H9 (cell line): ENCODE data around the gene PIM2. TPM values are rescaled to one million over a fixed set of nuclear protein-coding genes. Genes with fewer than 3 reads are reported as not detected.

ENCODE experiments used
- DNase-seq: peaks from one replicate; pipeline ENCODE4 v3.0.0-alpha.2; 2017
- H2AFZ ChIP-seq: one replicate; pipeline ENCODE4 v1.6.1; 2013; ENCODE audit warnings: mild to moderate bottlenecking, low read length, control low read depth, moderate library complexity
- H2AK5ac ChIP-seq: 2 replicates; pipeline ENCODE4 v1.6.1; 2013; ENCODE audit warnings: low read length, control low read depth, mixed read lengths; ENCODE audit not compliant: insufficient read length
- H2BK120ac ChIP-seq: one replicate; pipeline ENCODE4 v1.6.1; 2013; ENCODE audit warnings: low read depth, mild to moderate bottlenecking, low read length, control low read depth, inconsistent platforms; ENCODE audit not compliant: poor library complexity, severe bottlenecking
- H2BK12ac ChIP-seq: 2 replicates; pipeline ENCODE4 v1.6.1; 2013; ENCODE audit warnings: low read length, control low read depth, mixed read lengths, low read depth; ENCODE audit not compliant: insufficient read length
- H2BK15ac ChIP-seq: 2 replicates; pipeline ENCODE4 v1.6.1; 2013; ENCODE audit warnings: low read depth, low read length, control low read depth
- H2BK20ac ChIP-seq: one replicate; pipeline ENCODE4 v1.6.1; 2013; ENCODE audit warnings: low read depth, mild to moderate bottlenecking, low read length, control low read depth, inconsistent platforms; ENCODE audit not compliant: poor library complexity, severe bottlenecking
- H2BK5ac ChIP-seq: 2 replicates; pipeline ENCODE4 v1.6.1; 2013; ENCODE audit warnings: low read length, control low read depth, mixed read lengths; ENCODE audit not compliant: insufficient read length
- H3K14ac ChIP-seq: 2 replicates; pipeline ENCODE4 v1.6.1; 2013; ENCODE audit warnings: low read length, control low read depth; ENCODE audit not compliant: insufficient read depth
- H3K18ac ChIP-seq: 2 replicates; pipeline ENCODE4 v1.6.1; 2013; ENCODE audit warnings: low read depth, mild to moderate bottlenecking, mixed read lengths, low read length, control low read depth; ENCODE audit not compliant: insufficient read length
- H3K23ac ChIP-seq: 2 replicates; pipeline ENCODE4 v1.6.1; 2013; ENCODE audit warnings: low read length, control low read depth, mixed read lengths, low read depth; ENCODE audit not compliant: insufficient read length
- H3K23me2 ChIP-seq: 2 replicates; pipeline ENCODE4 v1.6.1; 2013; ENCODE audit warnings: low read depth, mild to moderate bottlenecking, mixed read lengths, low read length, control low read depth; ENCODE audit not compliant: insufficient read length, poor library complexity, severe bottlenecking
- H3K27ac ChIP-seq: 2 replicates; pipeline ENCODE4 v1.5.1; 2013; ENCODE audit warnings: low read length, control low read depth, mixed read lengths, low read depth; ENCODE audit not compliant: insufficient read length
- H3K27me3 ChIP-seq: 2 replicates; pipeline ENCODE4 v1.6.1; 2013; ENCODE audit warnings: low read length, control low read depth, inconsistent platforms; ENCODE audit not compliant: insufficient read depth
- H3K4ac ChIP-seq: 2 replicates; pipeline ENCODE4 v1.6.1; 2013; ENCODE audit warnings: low read depth, mild to moderate bottlenecking, control low read depth, inconsistent platforms, low read length, moderate library complexity
- H3K4me1 ChIP-seq: 2 replicates; pipeline ENCODE4 v1.6.1; 2013; ENCODE audit warnings: low read length, control low read depth, inconsistent platforms; ENCODE audit not compliant: insufficient read depth
- H3K4me2 ChIP-seq: 2 replicates; pipeline ENCODE4 v1.6.1; 2013; ENCODE audit warnings: low read length, control low read depth, mixed read lengths; ENCODE audit not compliant: insufficient read length, insufficient read depth
- H3K56ac ChIP-seq: 2 replicates; pipeline ENCODE4 v1.6.1; 2013; ENCODE audit warnings: low read depth, mild to moderate bottlenecking, mixed read lengths, low read length, control low read depth; ENCODE audit not compliant: insufficient read length
- H3K79me1 ChIP-seq: 2 replicates; pipeline ENCODE4 v1.6.1; 2013; ENCODE audit warnings: low read depth, mild to moderate bottlenecking, moderate library complexity, low read length, control low read depth, inconsistent platforms; ENCODE audit not compliant: insufficient read depth, poor library complexity, severe bottlenecking
- H3K79me2 ChIP-seq: 2 replicates; pipeline ENCODE4 v1.6.1; 2013; ENCODE audit warnings: low read length, control low read depth, inconsistent platforms; ENCODE audit not compliant: insufficient read depth
- H3K9ac ChIP-seq: 2 replicates; pipeline ENCODE4 v1.6.1; 2013; ENCODE audit warnings: low read length, control low read depth, mixed read lengths; ENCODE audit not compliant: insufficient read length; ENCODE audit errors: extremely low read depth
- H3K9me3 ChIP-seq: one replicate; pipeline ENCODE4 v1.6.1; 2013; ENCODE audit warnings: low read depth, low read length, inconsistent platforms; ENCODE audit not compliant: control insufficient read depth
- H3T11ph ChIP-seq: one replicate; pipeline ENCODE4 v1.6.1; 2013; ENCODE audit warnings: mild to moderate bottlenecking, low read length, control low read depth, inconsistent platforms
- H4K20me1 ChIP-seq: one replicate; pipeline ENCODE4 v1.6.1; 2013; ENCODE audit not compliant: control insufficient read depth, insufficient read length, insufficient read depth
- H4K5ac ChIP-seq: 2 replicates; pipeline ENCODE4 v1.6.1; 2013; ENCODE audit warnings: low read depth, mild to moderate bottlenecking, mixed read lengths, low read length, control low read depth; ENCODE audit not compliant: insufficient read length
- H4K8ac ChIP-seq: replicated peaks from 2 replicates; pipeline ENCODE4 v1.6.1; 2013; ENCODE audit warnings: low read length, control low read depth, mixed read lengths, low read depth; ENCODE audit not compliant: insufficient read length
- H4K91ac ChIP-seq: 2 replicates; pipeline ENCODE4 v1.6.1; 2013; ENCODE audit warnings: low read depth, mild to moderate bottlenecking, moderate library complexity, mixed read lengths, low read length, control low read depth; ENCODE audit not compliant: insufficient read length
- H3K27ac Mint-ChIP-seq, 3 experiments: 2 replicates in 2 of 3; 3 replicates in 1 of 3; pipeline ENCODE4 v1.8.0; 2020 to 2021; ENCODE audit warnings: mixed read lengths in 3 of 3, mild to moderate bottlenecking in 1 of 3, moderate library complexity in 1 of 3
- H3K27me3 Mint-ChIP-seq: 2 replicates; pipeline ENCODE4 v1.8.0; 2021; ENCODE audit warnings: low read depth, mild to moderate bottlenecking, moderate library complexity, mixed read lengths
- H3K36me3 Mint-ChIP-seq, 3 experiments: 2 replicates in 2 of 3; 3 replicates in 1 of 3; pipeline ENCODE4 v1.8.0; 2020 to 2021; ENCODE audit warnings: low read depth in 3 of 3, mixed read lengths in 3 of 3; ENCODE audit not compliant: insufficient read depth in 1 of 3
- H3K4me1 Mint-ChIP-seq, 2 experiments: 2 replicates each; pipeline ENCODE4 v1.8.0; 2020; ENCODE audit warnings: mixed read lengths in 2 of 2
- H3K4me3 Mint-ChIP-seq, 2 experiments: 2 replicates in 1 of 2; 3 replicates in 1 of 2; pipeline ENCODE4 v1.8.0; 2020 to 2021; ENCODE audit warnings: mild to moderate bottlenecking in 2 of 2, mixed read lengths in 2 of 2, moderate library complexity in 1 of 2
- H3K9me3 Mint-ChIP-seq, 2 experiments: 2 replicates in 1 of 2; 3 replicates in 1 of 2; pipeline ENCODE4 v1.8.0; 2020; ENCODE audit warnings: mild to moderate bottlenecking in 2 of 2, mixed read lengths in 2 of 2, moderate library complexity in 1 of 2
- WGBS: extraction: QIAGEN DNeasy Blood & Tissue Kit; methylation state at CpG from one replicate; pipeline ENCODE4 v1.1.7; 2013; ENCODE audit warnings: missing lambda C conversion rate, low lambda C conversion rate, mixed read lengths; ENCODE audit not compliant: insufficient read length; ENCODE audit errors: extremely low coverage; 5-methylcytosine and 5-hydroxymethylcytosine counted together
- total RNA-seq: library from RNA; stranded (reverse); gene quantifications from 2 replicates; pipeline ENCODE4 v1.2.1, GENCODE V29; 2021
- TF ChIP-seq, protein P1 (sequence below): fragments of 200-600 bp; sonication (generic); conservative IDR thresholded peaks from 3 replicates; pipeline ENCODE4 v1.8.0; 2021; ENCODE audit warnings: antibody characterized with exemption, mild to moderate bottlenecking

Gene PIM2
- total RNA-seq, 1 experiment from 2014 or later = 163 TPM

DNA sequence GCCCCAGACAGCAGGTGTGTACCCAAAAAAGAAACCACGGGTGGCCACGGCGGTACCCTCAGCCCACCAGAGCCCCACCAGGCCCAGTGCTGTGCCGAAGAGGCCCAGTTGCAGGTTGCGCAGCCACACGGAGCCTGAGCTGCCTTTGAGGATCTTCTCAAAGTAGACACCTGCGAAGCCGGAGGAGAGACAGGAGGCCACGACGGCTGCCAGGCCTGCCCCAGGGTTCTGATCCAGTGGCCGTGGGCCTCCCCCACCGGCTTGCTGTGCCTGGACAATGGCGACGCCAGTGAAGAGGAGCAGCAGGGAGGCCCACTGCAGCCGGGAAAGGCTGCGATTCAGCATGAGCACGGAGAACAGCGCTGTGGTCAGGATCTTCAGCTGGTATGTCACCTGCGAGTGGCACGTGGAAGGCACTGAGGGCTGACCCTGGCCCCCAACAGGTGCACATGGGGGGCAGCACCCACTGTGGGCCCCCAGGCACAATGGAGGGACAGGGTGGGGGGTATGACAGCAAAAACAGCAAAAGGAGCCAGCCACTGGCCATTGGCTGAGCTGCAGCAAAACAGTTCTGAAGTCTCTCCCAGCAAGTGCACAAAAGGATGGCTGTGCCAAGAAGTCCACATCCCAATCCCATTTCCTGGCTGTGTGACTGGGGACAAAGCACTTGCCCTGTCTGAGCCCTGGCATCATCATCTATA is 13.6 kb downstream of the PIM2 start:
- WGBS = no CpG with 5 or more reads among the region's 20 CpGs
- Histone ChIP-seq H3K27ac (no peak overlapping the region), H3K9me3 (no peaks in the 10 kb centered on the region), H4K5ac (no peak overlapping the region), H3K4me1 (no peaks in the 10 kb centered on the region), H2AFZ (no peak overlapping the region), H4K20me1 (peaks cover 3% of the 10 kb centered on the region), H3K79me2 (no peaks in the 10 kb centered on the region), H3K9ac (no peak overlapping the region), H3K18ac (no peak overlapping the region), H3K23ac (no peak overlapping the region), H2BK12ac (no peak overlapping the region), H3K56ac (no peak overlapping the region), H3K4ac (no peak overlapping the region), H3T11ph (no peak overlapping the region), H2BK15ac (no peak overlapping the region), H4K91ac (no peak overlapping the region), H3K27me3 (no peaks in the 10 kb centered on the region), H2BK120ac (no peak overlapping the region), H3K23me2 (no peaks in the 10 kb centered on the region), H2BK5ac (no peak overlapping the region), H3K4me2 (no peak overlapping the region), H4K8ac (no peak overlapping the region), H3K14ac (no peak overlapping the region; the same call in 1 of the 2 replicates), H3K79me1 (no peaks in the 10 kb centered on the region), H2AK5ac (no peak overlapping the region), H2BK20ac (no peak overlapping the region)
- peaks cover 21 to 57% (median 50%) of the 10 kb centered on the region in 3 experiments for H3K36me3 Mint-ChIP-seq
- no peak overlapping the region; a peak in 1 of 5 replicates for H3K4me3 Mint-ChIP-seq
- DNase-seq = no peak
- no peak overlapping the region for H3K27ac Mint-ChIP-seq
- H3K4me1 Mint-ChIP-seq = peaks cover 4 to 5% of the 10 kb centered on the region in 2 experiments; a peak in 3 of 4 replicates
- H3K9me3 Mint-ChIP-seq = peaks cover 69 to 70% of the 10 kb centered on the region in 2 experiments
- TF ChIP-seq, protein P1, sequence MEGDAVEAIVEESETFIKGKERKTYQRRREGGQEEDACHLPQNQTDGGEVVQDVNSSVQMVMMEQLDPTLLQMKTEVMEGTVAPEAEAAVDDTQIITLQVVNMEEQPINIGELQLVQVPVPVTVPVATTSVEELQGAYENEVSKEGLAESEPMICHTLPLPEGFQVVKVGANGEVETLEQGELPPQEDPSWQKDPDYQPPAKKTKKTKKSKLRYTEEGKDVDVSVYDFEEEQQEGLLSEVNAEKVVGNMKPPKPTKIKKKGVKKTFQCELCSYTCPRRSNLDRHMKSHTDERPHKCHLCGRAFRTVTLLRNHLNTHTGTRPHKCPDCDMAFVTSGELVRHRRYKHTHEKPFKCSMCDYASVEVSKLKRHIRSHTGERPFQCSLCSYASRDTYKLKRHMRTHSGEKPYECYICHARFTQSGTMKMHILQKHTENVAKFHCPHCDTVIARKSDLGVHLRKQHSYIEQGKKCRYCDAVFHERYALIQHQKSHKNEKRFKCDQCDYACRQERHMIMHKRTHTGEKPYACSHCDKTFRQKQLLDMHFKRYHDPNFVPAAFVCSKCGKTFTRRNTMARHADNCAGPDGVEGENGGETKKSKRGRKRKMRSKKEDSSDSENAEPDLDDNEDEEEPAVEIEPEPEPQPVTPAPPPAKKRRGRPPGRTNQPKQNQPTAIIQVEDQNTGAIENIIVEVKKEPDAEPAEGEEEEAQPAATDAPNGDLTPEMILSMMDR = no peak
- H3K27me3 Mint-ChIP-seq = no peaks in the 10 kb centered on the region; the same call in none of the 2 replicates
